Stimulated activated CD4-positive, alpha-beta T cell treated with anti-CD3 and anti-CD28 coated beads, Interleukin-15, amount 100 ng/mL, for 48 hours (primary cell): ENCODE measurements around the gene WIPF2.
A peak's percentile ranks its signal among the peaks of the same experiment; 100 is the strongest.
"Not testable (repeated sequence)": the region's sequence is repeated elsewhere in the genome, so short reads cannot be mapped to it uniquely, and the experiment has no call there.

Source experiments
- DNase-seq, 2 donors: peaks; one replicate each; pipeline ENCODE4 v3.0.0-alpha.2; 2020; ENCODE audit warnings: low read depth in 2 of 2

Gene WIPF2

GRCh38 chr17:40192961-40193360, 26.1 kb upstream of the WIPF2 start:
- DNase-seq, result no peak

- DNase-seq, result no peak
Measured at GRCh38 chr17:40194821-40195220, 24.3 kb upstream of the WIPF2 start.

GRCh38 chr17:40197550-40197949, 21.6 kb upstream of the WIPF2 start:
- no peak for DNase-seq

GRCh38 chr17:40197965-40198456, 21.1 kb upstream of the WIPF2 start:
- not testable (repeated sequence) for DNase-seq

- DNase-seq, result no peak
Measured at GRCh38 chr17:40198576-40198975, 20.5 kb upstream of the WIPF2 start.

DNA sequence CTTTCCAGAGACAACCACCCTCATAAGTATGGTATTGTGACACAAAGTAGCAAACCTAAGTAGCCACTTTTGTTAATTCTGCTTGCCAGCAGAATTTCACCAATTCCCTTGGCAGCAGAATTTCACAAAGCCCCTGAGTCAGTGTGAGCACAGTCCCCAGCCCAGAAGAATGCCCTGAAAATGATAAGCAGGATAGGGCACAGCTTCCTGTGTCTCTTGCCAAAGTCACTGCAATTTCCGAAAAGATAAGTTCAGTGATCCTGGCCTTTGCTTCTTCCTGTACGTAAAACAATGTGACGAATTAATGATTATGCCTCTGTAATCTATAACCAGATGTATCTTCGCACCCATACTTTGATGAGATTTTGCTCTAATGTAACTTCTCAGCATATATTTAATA, 16.0 kb upstream of the WIPF2 start:
- no peak for DNase-seq

- DNase-seq, result not testable (repeated sequence)
Measured at GRCh38 chr17:40206193-40206592, 12.9 kb upstream of the WIPF2 start.

DNA sequence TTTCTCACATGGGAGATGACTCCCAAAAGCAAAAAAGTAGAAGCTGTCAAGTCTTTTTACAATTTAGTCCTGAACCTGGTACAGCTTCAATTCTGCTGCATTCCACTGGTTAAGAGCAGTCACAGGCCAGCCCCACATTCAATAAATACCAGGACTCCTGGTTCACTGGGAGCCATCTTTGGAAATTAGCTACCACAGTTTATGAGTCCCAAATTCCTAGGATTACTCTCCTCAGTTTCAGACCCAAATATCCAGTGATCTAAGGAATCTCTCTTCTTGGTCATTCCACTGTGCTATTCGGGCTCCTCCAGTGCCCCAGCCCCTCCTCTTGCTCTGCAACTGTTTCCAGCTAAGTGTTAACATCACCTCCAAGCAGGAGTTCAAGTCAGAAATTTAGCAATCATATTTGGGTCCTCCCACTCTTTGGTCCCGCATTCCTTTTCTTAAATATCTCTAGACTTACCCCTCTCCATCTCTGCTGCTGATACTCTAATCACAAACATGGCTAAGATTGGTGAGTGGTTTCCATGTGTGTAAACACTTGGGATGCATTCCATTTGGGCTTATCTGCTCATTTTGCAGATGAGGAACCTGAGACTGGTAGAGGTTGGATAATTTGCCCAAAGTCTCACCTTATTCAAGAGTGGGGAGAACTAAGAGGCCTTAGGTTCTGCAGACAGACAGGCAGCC, 9.6 kb upstream of the WIPF2 start:
- no peak for DNase-seq

GRCh38 chr17:40213914-40214313, 5.2 kb upstream of the WIPF2 start:
- not testable (repeated sequence) for DNase-seq

- DNase-seq, result no peak
Measured at GRCh38 chr17:40218006-40218739, 931 bp upstream of the WIPF2 start.

DNA sequence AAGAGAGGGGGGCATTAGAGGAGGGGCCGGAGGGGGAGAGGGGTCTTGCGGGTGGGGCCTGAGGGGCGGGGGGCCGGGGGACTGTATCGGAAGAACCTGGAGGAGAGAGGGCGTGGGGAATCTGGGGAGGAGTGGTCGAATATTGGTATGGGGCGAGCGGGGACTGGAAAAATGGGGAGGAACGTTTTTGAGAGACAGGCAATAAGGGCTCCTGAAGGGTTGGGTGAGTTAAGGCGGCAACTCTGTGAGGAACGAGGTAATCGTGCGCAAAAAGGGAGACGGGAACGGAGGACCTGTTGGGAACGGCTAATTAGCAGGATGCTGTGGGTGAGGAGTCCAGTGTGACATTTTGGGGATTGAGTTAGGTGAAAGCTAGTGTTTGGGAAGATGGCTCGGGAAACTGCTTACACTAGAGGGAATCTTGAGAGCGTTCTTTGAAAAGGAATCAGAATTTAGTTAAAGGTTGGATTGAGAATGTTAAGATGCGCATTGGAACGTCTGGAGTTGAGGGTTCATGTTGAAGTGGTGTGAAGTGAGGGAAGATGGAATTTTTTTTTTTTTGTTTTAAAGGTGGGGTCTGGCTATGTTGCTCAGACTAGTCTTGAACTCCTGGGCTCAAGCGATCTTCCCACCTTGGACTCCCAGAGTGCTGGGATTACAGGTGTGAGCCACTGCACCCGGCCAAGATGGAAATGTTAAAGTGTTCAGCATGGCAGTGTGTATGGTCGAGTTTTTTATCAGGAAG, 662 bp downstream of the WIPF2 start:
- peak in 1 of 2 donors; percentile 1 for DNase-seq

- DNase-seq, result no peak
Measured at GRCh38 chr17:40224718-40225550, 5.8 kb downstream of the WIPF2 start.

DNA sequence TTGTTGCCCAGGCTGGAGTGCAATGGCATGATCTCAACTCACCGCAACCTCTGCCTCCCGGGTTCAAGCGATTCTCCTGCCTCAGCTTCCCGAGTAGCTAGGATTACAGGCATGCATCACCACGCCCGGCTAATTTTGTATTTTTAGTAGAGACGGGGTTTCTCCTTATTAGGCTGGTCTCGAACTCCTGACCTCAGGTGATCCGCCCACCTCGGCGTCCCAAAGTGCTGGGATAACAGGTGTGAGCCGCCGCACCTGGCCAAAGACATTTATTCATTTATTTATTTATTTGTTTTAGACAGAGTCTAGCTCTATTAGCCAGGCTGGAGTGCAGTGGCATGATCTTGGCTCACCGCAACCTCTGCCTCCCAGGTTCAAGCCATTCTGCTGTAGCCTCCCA, 10.0 kb downstream of the WIPF2 start:
- not testable (repeated sequence) for DNase-seq

- DNase-seq, result no peak
Measured at GRCh38 chr17:40230670-40231069, 11.6 kb downstream of the WIPF2 start.

DNA sequence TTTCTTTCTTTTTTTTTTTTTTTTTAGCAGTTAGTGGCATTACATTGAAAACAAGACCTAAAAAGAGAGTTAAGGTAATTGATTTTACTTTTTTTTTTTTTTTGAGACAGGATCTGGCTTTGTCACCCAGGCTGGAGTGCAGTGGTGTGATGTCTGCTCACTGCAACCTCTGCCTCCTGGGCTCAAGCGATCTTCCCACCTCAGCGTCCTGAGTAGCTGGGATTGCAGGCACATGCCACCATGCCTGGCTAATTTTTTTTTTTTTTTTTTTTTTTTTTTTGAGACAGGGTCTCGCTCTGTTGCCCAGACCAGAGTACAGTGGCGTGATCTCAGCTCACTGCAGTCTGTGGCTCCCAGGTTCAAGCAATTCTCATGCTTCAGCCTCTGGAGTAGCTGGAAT, 12.8 kb downstream of the WIPF2 start:
- not testable (repeated sequence) for DNase-seq

DNA sequence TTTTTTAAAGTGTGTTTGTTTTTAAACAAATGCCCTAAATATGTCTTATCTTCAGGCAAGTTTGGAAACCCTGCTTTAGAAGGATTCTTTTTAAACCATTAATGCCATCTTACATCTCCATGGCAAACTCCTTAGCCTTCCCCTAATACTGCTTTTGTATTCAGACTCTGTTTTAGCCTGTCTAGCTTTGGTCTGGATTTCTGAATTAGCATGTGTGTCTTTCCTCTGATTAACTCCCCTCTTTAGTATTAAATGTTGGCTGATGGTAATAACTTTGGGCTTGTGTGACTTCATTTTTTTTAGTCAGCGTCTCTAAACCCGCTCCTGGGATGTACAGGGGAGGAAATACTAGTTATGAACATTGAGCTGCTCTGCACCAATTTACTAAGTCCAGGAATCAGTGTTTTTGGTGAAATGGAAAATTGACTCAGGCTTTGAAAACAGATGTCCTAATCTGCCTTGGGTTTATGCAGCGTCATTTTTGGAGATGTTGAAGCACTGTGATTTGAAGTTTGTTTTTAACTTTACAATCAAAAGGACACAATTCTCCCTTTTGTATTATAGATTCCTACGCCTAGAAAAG, 22.2 kb downstream of the WIPF2 start:
- DNase-seq, result no peak

DNA sequence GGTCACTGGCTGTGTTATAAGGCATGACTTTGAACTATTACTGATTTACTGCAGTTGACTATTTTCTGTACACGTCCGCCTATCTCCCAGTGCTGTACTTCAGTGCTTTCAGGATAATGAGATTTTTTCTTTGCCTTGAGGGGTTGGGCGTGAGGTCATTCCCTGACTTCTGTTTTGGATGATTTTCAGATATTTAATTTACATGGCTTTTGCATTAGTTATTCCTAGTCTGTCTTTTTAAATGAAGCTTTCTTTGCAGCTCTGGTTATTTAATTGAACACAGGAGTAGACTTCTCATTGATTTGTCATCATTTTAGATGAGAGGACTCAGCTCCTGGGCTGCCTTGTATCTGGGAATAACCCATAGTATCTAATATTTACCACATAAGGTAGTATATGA, 23.7 kb downstream of the WIPF2 start:
- DNase-seq, result no peak

- no peak for DNase-seq
Measured at GRCh38 chr17:40243761-40244160, 24.7 kb downstream of the WIPF2 start.

DNA sequence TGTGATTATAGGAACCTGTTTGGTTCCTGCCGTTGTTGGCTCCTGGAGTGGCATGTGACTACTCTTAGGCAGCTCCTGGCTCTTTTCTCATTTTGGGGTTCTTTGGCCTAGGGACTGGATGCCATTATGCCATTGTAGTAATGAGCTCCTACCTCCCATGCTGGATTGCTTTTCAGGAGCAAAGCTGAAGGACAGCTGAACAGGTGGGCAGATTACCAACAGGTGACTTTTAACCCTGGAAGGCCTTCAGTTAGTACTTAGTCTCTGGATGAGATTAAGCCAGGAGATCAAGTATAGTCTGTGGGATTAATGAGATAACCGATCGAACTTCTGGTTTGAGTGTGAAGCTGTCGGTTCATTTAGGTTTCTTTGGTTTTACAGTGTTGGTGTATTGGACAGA, 25.2 kb downstream of the WIPF2 start:
- DNase-seq, result no peak

GRCh38 chr17:40247926-40248495, 28.9 kb downstream of the WIPF2 start:
- DNase-seq, result no peak

- DNase-seq, result no peak
Measured at GRCh38 chr17:40248507-40248906, 29.4 kb downstream of the WIPF2 start.
